Lower leg skin (tissue), 4 donors: Measurements from ENCODE around the gene SNCB. TPM values are rescaled to one million over a fixed set of nuclear protein-coding genes. Genes with fewer than 3 reads are reported as not detected.

ENCODE experiments used
- DNase-seq, 2 donors: peaks; one replicate each; pipeline ENCODE4 v3.0.0-alpha.2; 2019; ENCODE audit warnings: low spot score in 2 of 2
- H3K4me3 ChIP-seq: fragments of 200-600 bp; sonication (generic); 2 replicates; pipeline ENCODE4 v1.5.1; 2017; ENCODE audit warnings: mild to moderate bottlenecking, low read depth; ENCODE audit not compliant: poor library complexity, severe bottlenecking
- POLR2A ChIP-seq, 2 donors: fragments of 450-650 bp; IDR thresholded peaks; one replicate each; pipeline ENCODE4 v1.6.1; 2016 to 2017; ENCODE audit warnings: antibody characterized with exemption in 2 of 2, mild to moderate bottlenecking in 1 of 2, moderate library complexity in 1 of 2
- WGBS, 2 donors: methylation state at CpG; one replicate each; pipeline ENCODE4 v1.1.5; 2018; 5-methylcytosine and 5-hydroxymethylcytosine counted together
- intact Hi-C: fragments of 100-400 bp; cut with DNase I; formaldehyde crosslinking; loops from one replicate; pipeline ENCODE4 v1.15.0; 2023; ENCODE audit warnings: low total_unique reads
- total RNA-seq, 4 donors: library from RNA; depleted of rRNA; stranded (reverse); fragments of >200 nt; gene quantifications; one replicate each; pipeline ENCODE4 v1.1.0, GENCODE V29; 2016
- TF ChIP-seq, protein P1 (sequence below), 3 donors: fragments of 450-650 bp; IDR thresholded peaks; one replicate each; pipeline ENCODE4 v1.5.1; 2016; ENCODE audit warnings: antibody characterized with exemption in 3 of 3, mild to moderate bottlenecking in 3 of 3, moderate library complexity in 2 of 3

SNCB gene
- total RNA-seq, 4 donors from 2014 or later = not detected

DNA sequence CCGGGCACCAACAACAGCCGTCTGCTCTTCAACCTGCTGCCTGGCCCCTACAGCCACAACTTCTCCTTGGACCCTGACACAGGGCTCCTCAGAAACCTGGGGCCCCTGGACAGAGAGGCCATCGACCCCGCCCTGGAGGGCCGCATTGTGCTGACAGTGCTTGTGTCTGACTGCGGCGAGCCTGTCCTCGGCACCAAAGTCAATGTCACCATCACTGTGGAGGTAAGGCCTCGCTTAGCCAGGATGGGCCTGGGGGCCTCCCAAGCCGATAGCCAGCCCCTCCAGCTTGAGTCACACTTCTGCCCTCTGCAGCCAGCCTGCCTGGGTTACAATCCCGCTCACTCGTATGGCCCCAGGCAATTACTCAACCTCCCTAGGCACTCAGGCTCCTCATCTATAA lies 49.0 kb downstream of the SNCB start:
- 86 to 91% methylated on average over 7 to 10 of the region's 12 CpGs for WGBS, 2 donors
- no peak for TF ChIP-seq POLR2A (IDR thresholded peaks at IDR 0.05)
- TF ChIP-seq, protein P1, sequence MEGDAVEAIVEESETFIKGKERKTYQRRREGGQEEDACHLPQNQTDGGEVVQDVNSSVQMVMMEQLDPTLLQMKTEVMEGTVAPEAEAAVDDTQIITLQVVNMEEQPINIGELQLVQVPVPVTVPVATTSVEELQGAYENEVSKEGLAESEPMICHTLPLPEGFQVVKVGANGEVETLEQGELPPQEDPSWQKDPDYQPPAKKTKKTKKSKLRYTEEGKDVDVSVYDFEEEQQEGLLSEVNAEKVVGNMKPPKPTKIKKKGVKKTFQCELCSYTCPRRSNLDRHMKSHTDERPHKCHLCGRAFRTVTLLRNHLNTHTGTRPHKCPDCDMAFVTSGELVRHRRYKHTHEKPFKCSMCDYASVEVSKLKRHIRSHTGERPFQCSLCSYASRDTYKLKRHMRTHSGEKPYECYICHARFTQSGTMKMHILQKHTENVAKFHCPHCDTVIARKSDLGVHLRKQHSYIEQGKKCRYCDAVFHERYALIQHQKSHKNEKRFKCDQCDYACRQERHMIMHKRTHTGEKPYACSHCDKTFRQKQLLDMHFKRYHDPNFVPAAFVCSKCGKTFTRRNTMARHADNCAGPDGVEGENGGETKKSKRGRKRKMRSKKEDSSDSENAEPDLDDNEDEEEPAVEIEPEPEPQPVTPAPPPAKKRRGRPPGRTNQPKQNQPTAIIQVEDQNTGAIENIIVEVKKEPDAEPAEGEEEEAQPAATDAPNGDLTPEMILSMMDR (IDR thresholded peaks at IDR 0.05) = no peak
- no peak overlapping the region for H3K4me3 ChIP-seq
- intact Hi-C loops = no loop called here
- no peak for DNase-seq

DNA sequence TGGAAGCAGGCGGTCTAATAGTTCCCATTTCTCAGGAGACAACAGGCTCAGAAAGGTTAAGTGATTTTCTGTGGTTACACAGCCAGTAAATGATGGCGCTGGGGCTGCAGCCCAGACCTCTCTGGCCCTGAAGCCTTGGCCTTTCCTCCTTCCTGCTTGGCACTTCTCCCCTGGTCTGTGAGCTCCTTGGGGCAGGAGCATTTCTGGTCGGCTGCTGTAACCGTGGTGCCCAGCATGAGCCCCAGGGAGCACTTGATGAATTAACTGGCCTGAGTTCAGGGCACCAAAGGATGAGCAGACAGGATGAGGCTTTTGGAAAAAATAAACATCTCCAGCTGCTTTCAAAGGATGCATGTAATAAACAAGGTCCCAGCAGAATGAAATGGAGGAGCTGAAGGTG lies 51.0 kb downstream of the SNCB start:
- H3K4me3 ChIP-seq = no peak overlapping the region
- DNase-seq = no peak
- TF ChIP-seq, protein P1 (IDR thresholded peaks at IDR 0.05) = no peak
- intact Hi-C loops = no loop called here
- 56 to 65% methylated on average over 4 of the region's 4 CpGs for WGBS, 2 donors

DNA sequence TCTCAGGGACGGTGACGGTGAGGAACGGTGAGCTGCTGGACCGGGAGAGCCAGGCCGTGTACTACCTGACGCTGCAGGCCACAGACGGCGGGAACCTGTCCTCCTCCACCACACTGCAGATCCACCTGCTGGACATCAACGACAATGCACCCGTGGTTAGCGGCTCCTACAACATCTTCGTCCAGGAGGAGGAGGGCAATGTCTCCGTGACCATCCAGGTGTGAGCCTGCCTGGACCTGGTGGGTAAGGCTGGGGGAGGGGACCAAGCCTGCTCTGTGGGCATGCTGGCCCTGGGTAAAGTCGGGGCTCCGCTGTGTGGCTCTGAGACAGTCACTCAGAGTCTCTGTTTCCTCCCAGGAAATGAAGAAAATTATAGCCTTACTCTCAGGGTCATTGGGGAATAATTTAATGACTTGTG lies 51.9 kb downstream of the SNCB start:
- 20 to 30% methylated on average over 15 of the region's 15 CpGs for WGBS, 2 donors
- TF ChIP-seq POLR2A (IDR thresholded peaks at IDR 0.05) = no peak
- TF ChIP-seq, protein P1 (IDR thresholded peaks at IDR 0.05) = no peak
- H3K4me3 ChIP-seq = no peak overlapping the region
- intact Hi-C loops = no loop called here
- no peak for DNase-seq

DNA sequence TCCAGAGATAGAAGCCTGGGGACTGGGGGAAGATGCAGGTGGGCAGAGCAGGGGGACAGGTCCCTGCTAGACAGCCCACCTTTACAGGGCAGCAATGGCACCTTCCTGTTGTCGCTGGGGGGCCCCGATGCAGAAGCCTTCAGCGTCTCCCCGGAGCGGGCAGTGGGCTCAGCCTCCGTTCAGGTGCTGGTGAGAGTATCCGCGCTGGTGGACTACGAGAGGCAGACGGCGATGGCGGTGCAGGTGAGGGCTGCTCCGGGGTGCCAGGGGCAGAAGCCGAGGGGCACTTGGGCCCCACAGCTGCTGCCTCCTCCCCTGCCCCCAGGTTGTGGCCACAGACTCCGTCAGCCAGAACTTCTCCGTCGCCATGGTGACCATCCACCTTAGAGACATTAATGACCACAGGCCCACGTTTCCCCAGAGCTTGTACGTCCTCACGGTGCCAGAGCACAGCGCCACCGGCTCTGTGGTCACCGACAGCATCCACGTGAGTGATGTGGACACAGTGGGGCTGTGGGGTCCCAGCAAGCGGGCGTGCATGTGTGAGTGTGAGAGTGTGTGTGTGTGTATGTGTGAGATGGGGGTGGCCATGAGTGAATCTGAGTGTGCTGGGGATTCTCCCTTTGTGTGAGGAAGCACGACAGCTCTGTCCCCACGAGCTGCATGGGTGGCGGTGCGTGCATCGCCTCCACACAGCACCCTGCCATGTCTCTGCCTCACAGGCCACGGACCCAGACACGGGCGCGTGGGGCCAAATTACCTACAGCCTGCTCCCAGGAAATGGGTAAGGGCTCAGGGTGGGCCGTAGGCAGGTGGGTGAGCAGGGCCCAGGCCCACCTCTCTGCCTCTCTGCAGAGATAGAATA lies 52.8 kb downstream of the SNCB start:
- TF ChIP-seq, protein P1 (IDR thresholded peaks at IDR 0.05) = no peak
- no peak for TF ChIP-seq POLR2A (IDR thresholded peaks at IDR 0.05)
- no peak for DNase-seq
- intact Hi-C loops = no loop called here
- WGBS, 2 donors = 87 to 88% methylated on average over 32 to 35 of the region's 36 CpGs
- no peak overlapping the region for H3K4me3 ChIP-seq

DNA sequence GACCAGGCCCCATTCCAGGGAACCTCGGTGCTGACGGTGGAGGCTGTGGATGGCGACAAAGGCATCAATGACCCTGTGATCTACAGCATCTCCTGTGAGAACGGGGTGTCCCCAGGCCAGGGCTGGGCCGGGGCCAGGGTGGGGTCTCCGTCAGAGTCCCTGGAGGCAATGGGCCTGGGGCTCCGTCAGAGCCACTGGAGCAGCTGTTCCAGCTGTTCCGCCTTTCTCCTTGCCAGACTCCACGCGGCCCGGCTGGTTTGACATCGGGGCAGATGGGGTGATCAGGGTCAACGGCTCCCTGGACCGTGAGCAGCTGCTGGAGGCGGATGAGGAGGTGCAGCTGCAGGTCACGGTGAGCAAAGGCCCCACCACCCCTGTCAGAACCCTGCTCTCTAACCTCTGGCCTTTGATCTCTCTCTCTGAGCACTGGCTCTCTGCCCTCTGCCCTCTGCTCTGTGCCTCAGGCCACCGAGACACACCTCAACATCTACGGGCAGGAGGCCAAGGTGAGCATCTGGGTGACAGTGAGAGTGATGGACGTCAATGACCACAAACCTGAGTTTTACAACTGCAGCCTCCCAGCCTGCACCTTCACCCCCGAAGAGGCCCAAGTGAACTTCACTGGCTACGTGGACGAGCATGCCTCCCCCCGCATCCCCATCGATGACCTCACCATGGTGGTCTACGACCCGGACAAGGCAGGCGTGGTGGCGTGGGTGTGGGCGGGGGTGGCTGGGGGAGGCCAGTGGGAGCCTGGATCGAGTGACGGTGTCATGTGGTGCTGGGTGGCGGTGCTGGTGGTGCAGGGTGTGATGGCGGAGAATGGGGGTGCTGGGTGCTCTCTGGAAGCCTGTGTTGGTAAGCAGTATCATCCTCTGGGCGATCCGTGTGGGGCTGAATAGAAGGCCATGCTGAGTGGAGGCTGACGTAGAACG lies 54.6 kb downstream of the SNCB start:
- intact Hi-C loops = no loop called here
- no peak for DNase-seq

More for the DNA sequence above, 54.6 kb downstream of the SNCB start:
- TF ChIP-seq, protein P1 (IDR thresholded peaks at IDR 0.05) = no peak
- no peak for TF ChIP-seq POLR2A (IDR thresholded peaks at IDR 0.05)
- H3K4me3 ChIP-seq = no peak overlapping the region
- 69 to 81% methylated on average over 29 to 33 of the region's 37 CpGs for WGBS, 2 donors
